Lower leg skin (tissue), 4 donors: ENCODE data around the gene SPIRE2. TPM values are rescaled to one million over a fixed set of nuclear protein-coding genes. Genes with fewer than 3 reads are reported as not detected.
A peak's percentile ranks its signal among the peaks of the same experiment; 100 is the strongest.

ENCODE experiments used
- DNase-seq, 2 donors: peaks; one replicate each; pipeline ENCODE4 v3.0.0-alpha.2; 2019; ENCODE audit warnings: low spot score in 2 of 2
- H3K4me3 ChIP-seq: fragments of 200-600 bp; sonication (generic); 2 replicates; pipeline ENCODE4 v1.5.1; 2017; ENCODE audit warnings: mild to moderate bottlenecking, low read depth; ENCODE audit not compliant: poor library complexity, severe bottlenecking
- CTCF ChIP-seq, 3 donors: fragments of 450-650 bp; IDR thresholded peaks; one replicate each; pipeline ENCODE4 v1.5.1; 2016; ENCODE audit warnings: antibody characterized with exemption in 3 of 3, mild to moderate bottlenecking in 3 of 3, moderate library complexity in 2 of 3
- POLR2A ChIP-seq, 2 donors: fragments of 450-650 bp; IDR thresholded peaks; one replicate each; pipeline ENCODE4 v1.6.1; 2016 to 2017; ENCODE audit warnings: antibody characterized with exemption in 2 of 2, mild to moderate bottlenecking in 1 of 2, moderate library complexity in 1 of 2
- WGBS, 2 donors: methylation state at CpG; one replicate each; pipeline ENCODE4 v1.1.5; 2018; 5-methylcytosine and 5-hydroxymethylcytosine counted together
- intact Hi-C: fragments of 100-400 bp; cut with DNase I; formaldehyde crosslinking; loops from one replicate; pipeline ENCODE4 v1.15.0; 2023; ENCODE audit warnings: low total_unique reads
- total RNA-seq, 4 donors: library from RNA; depleted of rRNA; stranded (reverse); fragments of >200 nt; gene quantifications; one replicate each; pipeline ENCODE4 v1.1.0, GENCODE V29; 2016

Gene SPIRE2
- total RNA-seq, 4 donors from 2014 or later: 2.0 to 5.9 (median 3.9) TPM

- H3K4me3 ChIP-seq: no peak overlapping the region
- WGBS, 2 donors: 72 to 89% methylated on average over 11 to 25 of the region's 26 CpGs
- TF ChIP-seq CTCF (IDR thresholded peaks at IDR 0.05) (no peak), POLR2A (IDR thresholded peaks at IDR 0.05) (no peak)
- DNase-seq: no peak
- intact Hi-C loops: no loop called here
Measured at GRCh38 chr16:89855301-89855945, 27.1 kb downstream of the SPIRE2 start.

- intact Hi-C loops: no loop called here
- DNase-seq: no peak
- 86 to 95% methylated on average over 22 of the region's 22 CpGs for WGBS, 2 donors
- no peak overlapping the region for H3K4me3 ChIP-seq
- no peak for TF ChIP-seq CTCF (IDR thresholded peaks at IDR 0.05)
- TF ChIP-seq POLR2A (IDR thresholded peaks at IDR 0.05): no peak
Measured at GRCh38 chr16:89855986-89856385, 27.7 kb downstream of the SPIRE2 start.

- H3K4me3 ChIP-seq: no peak overlapping the region
- WGBS, 2 donors: 87 to 94% methylated on average over 19 to 21 of the region's 25 CpGs
- intact Hi-C loops: no loop called here
- no peak for TF ChIP-seq POLR2A (IDR thresholded peaks at IDR 0.05)
- no peak for TF ChIP-seq CTCF (IDR thresholded peaks at IDR 0.05)
- DNase-seq: no peak
Measured at GRCh38 chr16:89858973-89859614, 30.8 kb downstream of the SPIRE2 start.

DNA sequence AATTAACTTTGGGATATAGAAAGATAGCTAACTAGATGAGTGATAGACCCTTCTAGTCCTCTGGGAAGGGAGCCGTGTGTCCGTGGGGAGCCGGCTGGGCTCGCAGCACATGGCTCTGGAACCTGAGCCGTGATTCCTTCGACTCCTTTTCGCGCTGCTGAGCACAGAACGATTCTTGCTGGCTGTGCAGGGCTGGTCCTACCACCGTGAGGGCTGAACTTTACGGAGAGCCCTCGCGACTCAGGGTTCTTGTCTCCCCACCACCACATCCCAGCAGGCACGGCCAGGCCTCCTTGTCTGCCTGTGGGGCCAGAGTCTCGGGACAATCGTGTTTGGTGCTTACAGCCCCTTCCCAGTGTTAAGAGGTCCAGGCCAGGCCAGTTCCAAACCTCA lies 31.3 kb downstream of the SPIRE2 start:
- DNase-seq: no peak
- TF ChIP-seq POLR2A (IDR thresholded peaks at IDR 0.05) (no peak), CTCF (IDR thresholded peaks at IDR 0.05) (no peak)
- WGBS, 2 donors: 79 to 90% methylated on average over 14 to 16 of the region's 16 CpGs
- intact Hi-C loops: loop anchor here (10.0 kb wide), 1 partner anchor 155 kb away; the partner anchor contains the start of gene SPATA2L
- no peak overlapping the region for H3K4me3 ChIP-seq

DNA sequence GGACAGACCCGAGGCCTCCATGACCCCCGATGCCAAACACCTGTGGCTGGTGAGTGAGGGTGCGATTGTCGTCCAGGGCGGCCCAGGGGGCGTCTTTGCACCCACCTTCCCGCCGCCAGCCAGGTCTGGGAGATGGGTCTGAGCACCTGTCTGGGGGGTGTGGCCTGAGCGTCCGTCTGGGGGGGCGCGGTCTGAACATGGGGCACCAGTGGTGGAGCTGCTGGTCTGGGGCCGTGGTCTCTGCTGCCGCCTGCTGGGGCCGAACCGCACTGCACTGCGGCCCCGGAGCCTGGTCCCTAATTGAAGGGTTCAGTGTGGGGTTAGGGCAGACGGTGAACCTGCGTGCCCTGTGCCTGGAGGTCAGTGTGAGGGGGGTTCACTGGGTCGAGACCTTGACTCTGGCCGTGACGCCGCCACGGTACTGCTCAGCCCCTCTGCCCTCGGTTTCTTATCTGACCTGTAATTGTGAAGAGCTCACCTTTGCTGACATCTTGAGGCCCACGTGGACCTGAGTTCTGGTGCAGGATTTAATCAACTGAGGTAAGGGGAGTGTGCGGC lies 32.6 kb downstream of the SPIRE2 start:
- 31 to 50% methylated on average over 11 to 27 of the region's 28 CpGs for WGBS, 2 donors
- intact Hi-C loops: loop anchor here (10.0 kb wide), 1 partner anchor 156 kb away; the partner anchor contains the start of gene SPATA2L
- H3K4me3 ChIP-seq: no peak overlapping the region
- TF ChIP-seq POLR2A (IDR thresholded peaks at IDR 0.05) (no peak), CTCF (IDR thresholded peaks at IDR 0.05) (peak in 1 of 3 donors; percentile 86)
- peak in 1 of 2 donors; percentile 91 for DNase-seq
